Stomach (tissue), 9 donors: ENCODE results near the gene ADGRD1. TPM values are rescaled to one million over a fixed set of nuclear protein-coding genes. Genes with fewer than 3 reads are reported as not detected.

Experiments used
- DNase-seq, 2 donors: peaks; one replicate each; pipeline versions ENCODE4 v3.0.0 to v3.0.0-alpha.2; 2013 to 2019
- H3K27ac ChIP-seq, 5 donors: fragments of 200-600 bp in 4 of 5; sonication (generic) in 4 of 5; one replicate each; pipeline ENCODE4 v1.5.1; 2013 to 2019; ENCODE audit warnings: mild to moderate bottlenecking in 1 of 5, moderate library complexity in 1 of 5
- H3K27me3 ChIP-seq, 3 donors: fragments of 200-600 bp; sonication (generic); one replicate each; pipeline ENCODE4 v1.5.1; 2017 to 2019; ENCODE audit warnings: mixed run types in 1 of 3
- H3K36me3 ChIP-seq, 4 donors: fragments of 200-600 bp; sonication (generic); 1 replicate in 3 of 4; 2 replicates in 1 of 4; pipeline ENCODE4 v1.5.1; 2016 to 2019
- H3K4me1 ChIP-seq, 4 donors: fragments of 200-600 bp; sonication (generic); one replicate each; pipeline ENCODE4 v1.5.1; 2016 to 2019
- H3K4me3 ChIP-seq, 4 donors: fragments of 200-600 bp; sonication (generic) in 3 of 4; one replicate each; pipeline ENCODE4 v1.5.1; 2016 to 2019; ENCODE audit warnings: mild to moderate bottlenecking in 1 of 4
- H3K9me3 ChIP-seq, 4 donors: fragments of 200-600 bp; sonication (generic); one replicate each; pipeline ENCODE4 v1.5.1; 2016 to 2019
- CTCF ChIP-seq, 7 experiments: fragments of 450-650 bp in 4 of 7; fragments of 200-600 bp in 3 of 7; sonication (generic) in 3 of 7; IDR thresholded peaks; one replicate each; pipeline ENCODE4 v1.5.1; 2016 to 2019; ENCODE audit warnings: antibody characterized with exemption in 7 of 7, control low read depth in 2 of 7, mild to moderate bottlenecking in 1 of 7
- EP300 ChIP-seq: sonication (generic); formaldehyde crosslinking; IDR thresholded peaks from one replicate; pipeline ENCODE4 v1.6.1; 2017; ENCODE audit warnings: antibody characterized with exemption
- POLR2A ChIP-seq, 4 donors: fragments of 450-650 bp; IDR thresholded peaks; one replicate each; pipeline ENCODE4 v1.6.1; 2016; ENCODE audit warnings: antibody characterized with exemption in 4 of 4, control low read depth in 2 of 4, mild to moderate bottlenecking in 1 of 4, moderate library complexity in 1 of 4
- POLR2AphosphoS5 ChIP-seq, 3 donors: sonication (generic); formaldehyde crosslinking; IDR thresholded peaks; one replicate each; pipeline ENCODE4 v1.6.1; 2016; ENCODE audit warnings: antibody characterized with exemption in 3 of 3
- WGBS, 5 donors: extraction: QIAGEN DNeasy Blood & Tissue Kit in 3 of 5; methylation state at CpG; one replicate each; pipeline versions ENCODE4 v1.1.5 to v1.1.7; 2013 to 2018; 5-methylcytosine and 5-hydroxymethylcytosine counted together
- intact Hi-C: fragments of 100-400 bp; cut with DNase I; formaldehyde crosslinking; loops from one replicate; pipeline ENCODE4 v1.15.1; 2023; ENCODE audit warnings: low total_unique reads
- polyA plus RNA-seq, 3 donors: library from polyadenylated mRNA; stranded (reverse); fragments of 200-250 nt; gene quantifications; one replicate each; pipeline ENCODE4 v1.2.3, GENCODE V29; 2013
- total RNA-seq, 5 donors: library from RNA; depleted of rRNA; stranded (reverse); fragments of >200 nt; gene quantifications; one replicate each; pipeline versions ENCODE4 v1.1.0 to v1.2.3, GENCODE V29; 2014 to 2016
- donor health status: healthy with polysubstance abuse.
- donor health status: Bipolar disorder and iron deficiency.
- donor health status: healthy.

The ADGRD1 gene
- total and polyA plus RNA-seq, 8 donors: 3.7 to 43.8 (median 15.4) TPM

DNA sequence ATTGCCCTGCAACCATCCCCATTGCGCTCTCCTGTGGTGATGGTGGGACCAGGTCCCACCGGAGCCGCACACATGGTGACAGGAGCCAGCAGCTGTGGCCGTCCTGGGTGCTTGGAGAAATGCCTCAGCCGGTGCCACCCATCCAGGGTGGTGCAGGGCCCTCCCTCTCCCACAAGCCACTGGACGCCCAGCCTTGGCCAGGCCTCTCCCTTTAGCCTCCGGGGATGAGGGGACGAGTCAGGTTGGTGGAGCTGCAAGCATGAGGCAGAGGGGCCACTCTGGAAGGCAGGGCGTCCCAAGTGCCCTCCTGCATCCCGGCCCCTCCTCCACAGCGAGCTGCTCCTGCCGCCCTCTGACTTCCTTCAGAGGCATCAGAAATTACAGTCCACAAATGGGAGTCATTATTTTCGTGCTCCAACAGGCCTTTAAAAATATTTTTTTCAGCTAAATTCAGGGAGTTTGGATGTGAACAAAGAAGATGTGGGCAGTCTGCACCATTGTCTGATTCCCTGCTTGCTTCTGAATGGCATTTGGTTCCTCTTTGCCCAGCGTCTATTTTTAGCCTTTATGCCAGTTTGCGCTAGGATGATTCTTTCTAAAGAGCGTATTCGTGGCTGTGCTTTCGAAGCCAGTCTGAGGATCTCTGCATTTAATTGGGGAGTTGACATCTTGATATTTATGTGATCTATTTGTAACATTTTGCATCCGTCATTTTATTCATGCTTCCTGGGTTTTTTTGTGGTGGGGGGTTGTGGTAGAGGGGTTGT lies 189.4 kb downstream of the ADGRD1 start:
- no peak for DNase-seq
- intact Hi-C loops: no loop called here
- WGBS, 5 donors: 57 to 72% (median 60%) methylated on average over 16 to 19 of the region's 19 CpGs
- H3K36me3 ChIP-seq: peaks cover 0 to 18% (median 0%) of the 10 kb centered on the region in 4 donors
- no peak for TF ChIP-seq POLR2AphosphoS5 (IDR thresholded peaks at IDR 0.05)
- TF ChIP-seq EP300: no peak
- no peak for TF ChIP-seq CTCF (IDR thresholded peaks at IDR 0.05)
- no peak for TF ChIP-seq POLR2A (IDR thresholded peaks at IDR 0.05)
- H3K9me3 ChIP-seq: no peaks in the 10 kb centered on the region
- H3K27ac ChIP-seq: no peak overlapping the region
- no peaks in the 10 kb centered on the region for H3K27me3 ChIP-seq
- H3K4me1 ChIP-seq: no peaks in the 10 kb centered on the region
- H3K4me3 ChIP-seq: no peak overlapping the region

- Histone ChIP-seq H3K27ac (no peak overlapping the region), H3K9me3 (no peaks in the 10 kb centered on the region), H3K4me1 (no peaks in the 10 kb centered on the region), H3K36me3 (no peaks in the 10 kb centered on the region), H3K27me3 (no peaks in the 10 kb centered on the region), H3K4me3 (no peak overlapping the region)
- DNase-seq: no peak
- no peak for TF ChIP-seq EP300
- no peak for TF ChIP-seq CTCF (IDR thresholded peaks at IDR 0.05)
- no peak for TF ChIP-seq POLR2A (IDR thresholded peaks at IDR 0.05)
- TF ChIP-seq POLR2AphosphoS5 (IDR thresholded peaks at IDR 0.05): no peak
- 69 to 76% (median 72%) methylated on average over 5 of the region's 5 CpGs for WGBS, 5 donors
- intact Hi-C loops: no loop called here
Measured at GRCh38 chr12:131146173-131146675, 192.5 kb downstream of the ADGRD1 start.

DNA sequence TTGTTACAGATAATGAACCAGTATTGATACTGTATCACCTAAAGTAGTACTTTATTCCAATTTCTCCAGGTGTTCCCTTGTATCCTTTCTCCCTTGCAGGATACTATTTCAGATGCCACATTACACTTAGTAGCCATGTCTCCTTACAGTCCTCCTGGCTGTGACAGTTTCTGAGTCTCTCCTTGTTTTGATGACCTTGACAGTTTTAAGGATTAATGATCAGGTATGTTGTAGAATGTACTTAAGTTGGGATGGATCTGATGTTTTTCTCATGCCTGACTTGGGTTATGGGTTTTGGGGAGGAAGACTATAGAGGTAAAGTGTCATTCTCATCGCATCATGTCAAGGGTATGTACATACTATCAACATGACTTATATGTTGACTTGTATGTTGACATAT lies 193.6 kb downstream of the ADGRD1 start:
- no peak overlapping the region for H3K27ac ChIP-seq
- no peaks in the 10 kb centered on the region for H3K4me1 ChIP-seq

GRCh38 chr12:131147894-131148293 lies 194.2 kb downstream of the ADGRD1 start:
- Histone ChIP-seq H3K27me3 (peaks cover 0 to 9% (median 5%) of the 10 kb centered on the region in 3 donors), H3K4me1 (no peaks in the 10 kb centered on the region), H3K27ac (no peak overlapping the region), H3K36me3 (no peaks in the 10 kb centered on the region), H3K4me3 (no peak overlapping the region), H3K9me3 (no peaks in the 10 kb centered on the region)
- DNase-seq: no peak
- TF ChIP-seq EP300: no peak
- TF ChIP-seq POLR2A (IDR thresholded peaks at IDR 0.05): no peak
- TF ChIP-seq POLR2AphosphoS5 (IDR thresholded peaks at IDR 0.05): no peak
- TF ChIP-seq CTCF (IDR thresholded peaks at IDR 0.05): no peak
- WGBS, 5 donors: 60 to 72% (median 65%) methylated on average over 3 of the region's 3 CpGs
- intact Hi-C loops: no loop called here

More for the DNA sequence above, 193.6 kb downstream of the ADGRD1 start:
- intact Hi-C loops: no loop called here
- TF ChIP-seq POLR2A (IDR thresholded peaks at IDR 0.05) (no peak), EP300 (no peak), CTCF (IDR thresholded peaks at IDR 0.05) (no peak), POLR2AphosphoS5 (IDR thresholded peaks at IDR 0.05) (no peak)
- Histone ChIP-seq H3K9me3 (no peaks in the 10 kb centered on the region), H3K36me3 (no peaks in the 10 kb centered on the region), H3K4me3 (no peak overlapping the region), H3K27me3 (peaks cover 0 to 9% (median 3%) of the 10 kb centered on the region in 3 donors)
- DNase-seq: no peak
- 80 to 97% (median 92%) methylated on average over 1 of the region's 1 CpG for WGBS, 5 donors
